Prostate gland (tissue), 2 donors: ENCODE data around the gene SRD5A1. TPM values are rescaled to one million over a fixed set of nuclear protein-coding genes. Genes with fewer than 3 reads are reported as not detected.

Source experiments
- DNase-seq: peaks from one replicate; pipeline ENCODE4 v3.0.0-alpha.2; 2019; ENCODE audit warnings: low spot score
- H3K27ac ChIP-seq, 2 donors: fragments of 200-600 bp; sonication (generic); 2 replicates each; pipeline ENCODE4 v1.5.1; 2017 to 2019
- H3K27me3 ChIP-seq: fragments of 200-600 bp; sonication (generic); replicated peaks from 2 replicates; pipeline ENCODE4 v1.5.1; 2019; ENCODE audit not compliant: insufficient read depth
- H3K36me3 ChIP-seq, 2 donors: fragments of 200-600 bp; sonication (generic); 1 replicate in 1 of 2; 2 replicates in 1 of 2; pipeline versions ENCODE4 v1.5.1 to v1.8.1; 2017 to 2019
- H3K4me1 ChIP-seq: fragments of 200-600 bp; sonication (generic); replicated peaks from 2 replicates; pipeline ENCODE4 v1.5.1; 2019
- H3K4me3 ChIP-seq, 2 donors: fragments of 200-600 bp; sonication (generic); 2 replicates each; pipeline ENCODE4 v1.5.1; 2017 to 2019
- H3K9me3 ChIP-seq: fragments of 200-600 bp; sonication (generic); 2 replicates; pipeline ENCODE4 v1.5.1; 2017
- POLR2A ChIP-seq: fragments of 450-650 bp; IDR thresholded peaks from one replicate; pipeline ENCODE4 v1.6.1; 2016; ENCODE audit warnings: antibody characterized with exemption, mild to moderate bottlenecking
- POLR2AphosphoS5 ChIP-seq: sonication (generic); formaldehyde crosslinking; IDR thresholded peaks from one replicate; pipeline ENCODE4 v1.6.1; 2017; ENCODE audit warnings: antibody characterized with exemption
- WGBS: methylation state at CpG from one replicate; pipeline ENCODE4 v1.1.5; 2018; 5-methylcytosine and 5-hydroxymethylcytosine counted together
- intact Hi-C: fragments of 100-400 bp; cut with DNase I; formaldehyde crosslinking; loops from one replicate; pipeline ENCODE4 v1.14.2; 2022
- total RNA-seq, 2 donors: library from RNA; depleted of rRNA; stranded (reverse); fragments of >200 nt; gene quantifications; one replicate each; pipeline ENCODE4 v1.1.0, GENCODE V29; 2016
- TF ChIP-seq, protein P1 (sequence below), 4 experiments: fragments of 200-600 bp in 2 of 4; fragments of 450-650 bp in 2 of 4; sonication (generic) in 2 of 4; IDR thresholded peaks; 1 replicate in 3 of 4; 2 replicates in 1 of 4; pipeline ENCODE4 v1.5.1; 2016 to 2019; ENCODE audit warnings: antibody characterized with exemption in 4 of 4, mild to moderate bottlenecking in 2 of 4, moderate library complexity in 2 of 4

SRD5A1 gene
- total RNA-seq, 2 donors from 2014 or later: 9.4 to 29.3 TPM

DNA sequence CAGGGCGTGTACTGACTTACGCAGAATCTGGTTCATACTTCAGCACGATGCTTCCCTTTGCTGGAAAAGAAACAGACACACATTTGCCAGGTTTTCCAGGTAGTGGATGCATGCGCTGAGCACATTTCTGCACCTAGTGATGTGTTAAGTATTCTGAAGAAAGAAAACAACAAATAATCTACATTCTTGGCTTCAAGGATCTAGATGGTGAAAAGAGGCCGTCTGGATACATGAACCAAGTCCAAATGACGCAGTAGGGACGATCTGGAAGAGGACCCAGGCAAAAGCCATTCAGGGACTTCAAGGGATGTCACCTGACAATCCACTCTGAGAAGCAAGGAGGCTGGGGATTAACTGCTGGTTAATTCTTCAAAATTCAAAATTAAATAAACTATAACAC lies 30.8 kb upstream of the SRD5A1 start:
- Histone ChIP-seq H3K36me3 (peaks cover 3 to 6% of the 10 kb centered on the region in 2 donors), H3K27me3 (no peaks in the 10 kb centered on the region), H3K9me3 (no peaks in the 10 kb centered on the region), H3K4me1 (no peaks in the 10 kb centered on the region), H3K27ac (no peak overlapping the region), H3K4me3 (no peak overlapping the region)
- intact Hi-C loops: no loop called here
- 85% methylated on average over 7 of the region's 7 CpGs for WGBS
- TF ChIP-seq POLR2A (no peak), POLR2AphosphoS5 (no peak)
- TF ChIP-seq, protein P1, sequence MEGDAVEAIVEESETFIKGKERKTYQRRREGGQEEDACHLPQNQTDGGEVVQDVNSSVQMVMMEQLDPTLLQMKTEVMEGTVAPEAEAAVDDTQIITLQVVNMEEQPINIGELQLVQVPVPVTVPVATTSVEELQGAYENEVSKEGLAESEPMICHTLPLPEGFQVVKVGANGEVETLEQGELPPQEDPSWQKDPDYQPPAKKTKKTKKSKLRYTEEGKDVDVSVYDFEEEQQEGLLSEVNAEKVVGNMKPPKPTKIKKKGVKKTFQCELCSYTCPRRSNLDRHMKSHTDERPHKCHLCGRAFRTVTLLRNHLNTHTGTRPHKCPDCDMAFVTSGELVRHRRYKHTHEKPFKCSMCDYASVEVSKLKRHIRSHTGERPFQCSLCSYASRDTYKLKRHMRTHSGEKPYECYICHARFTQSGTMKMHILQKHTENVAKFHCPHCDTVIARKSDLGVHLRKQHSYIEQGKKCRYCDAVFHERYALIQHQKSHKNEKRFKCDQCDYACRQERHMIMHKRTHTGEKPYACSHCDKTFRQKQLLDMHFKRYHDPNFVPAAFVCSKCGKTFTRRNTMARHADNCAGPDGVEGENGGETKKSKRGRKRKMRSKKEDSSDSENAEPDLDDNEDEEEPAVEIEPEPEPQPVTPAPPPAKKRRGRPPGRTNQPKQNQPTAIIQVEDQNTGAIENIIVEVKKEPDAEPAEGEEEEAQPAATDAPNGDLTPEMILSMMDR (IDR thresholded peaks at IDR 0.05): no peak
- DNase-seq: no peak

DNA sequence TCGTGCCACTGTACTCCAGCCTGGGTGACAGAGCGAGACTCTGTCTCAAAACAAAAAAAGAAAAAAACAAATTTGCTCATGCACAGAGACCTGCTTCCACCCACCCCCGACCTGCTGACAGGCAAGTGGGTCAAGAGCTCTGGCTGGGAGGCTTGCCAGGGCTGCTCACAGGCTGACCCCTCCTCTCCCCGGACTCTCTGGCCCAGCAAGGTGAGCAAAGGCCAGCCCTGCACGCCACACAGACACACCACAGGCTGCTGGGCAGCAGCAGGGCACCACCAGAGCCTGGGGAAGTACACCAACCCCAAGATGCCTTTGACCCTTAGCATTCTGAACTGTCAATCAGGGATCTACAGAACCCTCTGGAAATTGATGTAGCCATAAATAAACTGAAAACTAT lies 29.6 kb upstream of the SRD5A1 start:
- H3K36me3 ChIP-seq: peaks cover 3 to 6% of the 10 kb centered on the region in 2 donors
- H3K27me3 ChIP-seq: no peaks in the 10 kb centered on the region
- H3K4me3 ChIP-seq: no peak overlapping the region
- TF ChIP-seq, protein P1 (IDR thresholded peaks at IDR 0.05): no peak
- TF ChIP-seq POLR2AphosphoS5 (no peak), POLR2A (no peak)
- no peak for DNase-seq
- H3K27ac ChIP-seq: no peak overlapping the region
- no peaks in the 10 kb centered on the region for H3K4me1 ChIP-seq
- intact Hi-C loops: no loop called here
- 88% methylated on average over 5 of the region's 5 CpGs for WGBS
- no peaks in the 10 kb centered on the region for H3K9me3 ChIP-seq

GRCh38 chr5:6604341-6604740 lies 28.9 kb upstream of the SRD5A1 start:
- DNase-seq: no peak
- TF ChIP-seq POLR2AphosphoS5: no peak
- no peak for TF ChIP-seq POLR2A
- TF ChIP-seq, protein P1 (IDR thresholded peaks at IDR 0.05): no peak
- Histone ChIP-seq H3K4me3 (no peak overlapping the region), H3K27me3 (no peaks in the 10 kb centered on the region), H3K4me1 (no peaks in the 10 kb centered on the region), H3K9me3 (no peaks in the 10 kb centered on the region), H3K36me3 (peaks cover 6 to 7% of the 10 kb centered on the region in 2 donors), H3K27ac (no peak overlapping the region)
- intact Hi-C loops: no loop called here
- 88% methylated on average over 6 of the region's 6 CpGs for WGBS

- no peaks in the 10 kb centered on the region for H3K27me3 ChIP-seq
- no peaks in the 10 kb centered on the region for H3K4me1 ChIP-seq
- TF ChIP-seq, protein P1 (IDR thresholded peaks at IDR 0.05): no peak
- TF ChIP-seq POLR2A (no peak), POLR2AphosphoS5 (no peak)
- H3K4me3 ChIP-seq: no peak overlapping the region
- intact Hi-C loops: no loop called here
- no peak overlapping the region for H3K27ac ChIP-seq
- peaks cover 6 to 7% of the 10 kb centered on the region in 2 donors for H3K36me3 ChIP-seq
- H3K9me3 ChIP-seq: no peaks in the 10 kb centered on the region
- DNase-seq: no peak
- WGBS: 93% methylated on average over 12 of the region's 12 CpGs
Observed at GRCh38 chr5:6604946-6605345, 28.3 kb upstream of the SRD5A1 start.

GRCh38 chr5:6606884-6607558 lies 26.2 kb upstream of the SRD5A1 start:
- WGBS: 92% methylated on average over 9 of the region's 9 CpGs
- H3K36me3 ChIP-seq: peaks cover 0 to 7% of the 10 kb centered on the region in 2 donors
- H3K9me3 ChIP-seq: no peaks in the 10 kb centered on the region
- no peak overlapping the region for H3K27ac ChIP-seq
- no peaks in the 10 kb centered on the region for H3K27me3 ChIP-seq
- DNase-seq: no peak
- H3K4me3 ChIP-seq: no peak overlapping the region
- TF ChIP-seq POLR2A (no peak), POLR2AphosphoS5 (no peak)
- TF ChIP-seq, protein P1 (IDR thresholded peaks at IDR 0.05): no peak
- H3K4me1 ChIP-seq: no peaks in the 10 kb centered on the region
- intact Hi-C loops: no loop called here
